HCT116 (cell line): ENCODE data around the gene MDM4. TPM values are rescaled to one million over a fixed set of nuclear protein-coding genes. Genes with fewer than 3 reads are reported as not detected.

ENCODE experiments used
- ATAC-seq: fragments of 200-7000 bp; cut with Tn5 transposase; 2 replicates; pipeline ENCODE4 v1.9.1; 2020; ENCODE audit warnings: mild to moderate bottlenecking, moderate library complexity
- BruUV-seq: library from RNA; stranded (reverse); fragments of 400-500 nt; replicated peaks from 2 replicates; lab custom pipeline; 2021; lab: Mats Ljungman, UMichigan
- CTCF ChIA-PET: fragments of 300-600 bp; sonication (Branson Sonifier 250); formaldehyde crosslinking; loops from one replicate; lab custom pipeline; 2021; ENCODE audit warnings: antibody characterized with exemption; lab: Charles Lee
- POLR2A ChIA-PET: fragments of 300-600, 350-600 bp; sonication (Branson Sonifier 250); formaldehyde crosslinking; loops from one replicate; lab custom pipeline; 2021; ENCODE audit warnings: antibody characterized with exemption; lab: Charles Lee
- RAD21 ChIA-PET, 2 experiments: fragments of 300-600 bp; sonication (Branson Sonifier 250); formaldehyde crosslinking; loops; one replicate each; lab custom pipeline; 2023; ENCODE audit warnings: low total read pairs in 2 of 2; ENCODE audit not compliant: uncharacterized antibody in 2 of 2, unreplicated experiment in 2 of 2, low non-redundant PET in 1 of 2; lab: Charles Lee
- DNase-seq: peaks from one replicate; pipeline ENCODE4 v3.0.0-alpha.2; 2010; ENCODE audit warnings: low read depth, low spot score
- H2AFZ ChIP-seq: fragments of 200-600 bp; shearing (Covaris generic), sonication (generic); 2 replicates; pipeline ENCODE4 v1.6.1; 2017; ENCODE audit warnings: low read depth, mixed run types, mixed read lengths, antibody characterized with exemption, low read length; ENCODE audit not compliant: poor library complexity, severe bottlenecking
- H3K27ac ChIP-seq: 2 replicates; pipeline ENCODE4 v1.5.1; 2012; ENCODE audit warnings: low read depth, low read length
- H3K27me3 ChIP-seq: fragments of 200-600 bp; sonication (generic); 2 replicates; pipeline ENCODE4 v1.6.1; 2016; ENCODE audit warnings: mixed run types, low read length, mixed read lengths; ENCODE audit not compliant: insufficient read depth
- H3K36me3 ChIP-seq, 2 experiments: fragments of 200-500 bp in 1 of 2; fragments of 200-600 bp in 1 of 2; sonication (Bioruptor generic) in 1 of 2; sonication (generic) in 1 of 2; 2 replicates each; pipeline versions ENCODE4 v1.5.1 to v1.6.1; 2014 to 2016; ENCODE audit warnings: low read length in 2 of 2, inconsistent platforms in 1 of 2, mixed read lengths in 1 of 2, mixed run types in 1 of 2; ENCODE audit not compliant: insufficient read depth in 2 of 2, control insufficient read depth in 1 of 2
- H3K4me1 ChIP-seq, 2 experiments: fragments of 200-600 bp in 1 of 2; sonication (generic) in 1 of 2; 2 replicates each; pipeline versions ENCODE4 v1.5.1 to v1.6.1; 2012 to 2017; ENCODE audit warnings: low read length in 2 of 2, inconsistent platforms in 1 of 2, mild to moderate bottlenecking in 1 of 2, mixed read lengths in 1 of 2, mixed run types in 1 of 2, moderate library complexity in 1 of 2; ENCODE audit not compliant: insufficient read depth in 2 of 2, control insufficient read depth in 1 of 2
- H3K4me2 ChIP-seq: fragments of 200-600 bp; sonication (generic); 2 replicates; pipeline ENCODE4 v1.6.1; 2017; ENCODE audit warnings: mixed run types, low read length, mixed read lengths
- H3K4me3 ChIP-seq, 2 experiments: fragments of 200-600 bp in 1 of 2; sonication (generic) in 1 of 2; replicated peaks in 1 of 2; 2 replicates each; pipeline ENCODE4 v1.5.1; 2011 to 2016; ENCODE audit warnings: low read length in 2 of 2, control low read depth in 1 of 2, low read depth in 1 of 2, mild to moderate bottlenecking in 1 of 2, mixed read lengths in 1 of 2, mixed run types in 1 of 2
- H3K79me2 ChIP-seq: fragments of 200-600 bp; sonication (generic); 2 replicates; pipeline ENCODE4 v1.6.1; 2017; ENCODE audit warnings: mild to moderate bottlenecking, mixed run types, low read length, moderate library complexity, mixed read lengths; ENCODE audit not compliant: insufficient read depth
- H3K9ac ChIP-seq: fragments of 200-600 bp; sonication (generic); 2 replicates; pipeline ENCODE4 v1.6.1; 2016; ENCODE audit warnings: low read length, mixed read lengths
- H3K9me2 ChIP-seq: fragments of 200-600 bp; sonication (generic), shearing (Covaris generic); 2 replicates; pipeline ENCODE4 v1.6.1; 2017; ENCODE audit warnings: mixed run types, mild to moderate bottlenecking, moderate library complexity; ENCODE audit not compliant: insufficient read depth
- H3K9me3 ChIP-seq, 2 experiments: fragments of 200-500 bp in 1 of 2; fragments of 200-600 bp in 1 of 2; sonication (Bioruptor generic) in 1 of 2; sonication (generic) in 1 of 2; 2 replicates each; pipeline ENCODE4 v1.6.1; 2014 to 2017; ENCODE audit warnings: low read length in 2 of 2, mixed read lengths in 2 of 2, inconsistent platforms in 1 of 2, low read depth in 1 of 2, mild to moderate bottlenecking in 1 of 2, mixed run types in 1 of 2, moderate library complexity in 1 of 2; ENCODE audit not compliant: control insufficient read depth in 1 of 2, insufficient read depth in 1 of 2
- H4K20me1 ChIP-seq: fragments of 200-600 bp; sonication (generic), shearing (Covaris generic); 2 replicates; pipeline ENCODE4 v1.6.1; 2017; ENCODE audit warnings: mixed run types, mild to moderate bottlenecking, moderate library complexity; ENCODE audit not compliant: insufficient read depth
- CEBPB ChIP-seq: IDR thresholded peaks from 2 replicates; pipeline ENCODE4 v1.6.1; 2012; ENCODE audit warnings: low read depth
- CTCF ChIP-seq, 3 experiments: fragments of 200-600 bp in 1 of 3; sonication (generic) in 1 of 3; IDR thresholded peaks in 2 of 3; conservative IDR thresholded peaks in 1 of 3; 2 replicates each; pipeline ENCODE4 v1.5.1; 2012 to 2017; ENCODE audit warnings: low read depth in 2 of 3, low read length in 2 of 3, antibody characterized with exemption in 1 of 3, borderline replicate concordance in 1 of 3, control low read depth in 1 of 3, mild to moderate bottlenecking in 1 of 3, mixed read lengths in 1 of 3, mixed run types in 1 of 3, moderate library complexity in 1 of 3; ENCODE audit not compliant: insufficient read depth in 1 of 3
- EZH2 ChIP-seq: fragments of 200-600 bp; sonication (generic); IDR thresholded peaks from 2 replicates; pipeline ENCODE4 v1.6.1; 2017; ENCODE audit warnings: antibody characterized with exemption, mixed run types
- EZH2phosphoT487 ChIP-seq: fragments of 200-600 bp; IDR thresholded peaks from 2 replicates; pipeline ENCODE4 v1.6.1; 2018; ENCODE audit warnings: antibody characterized with exemption, borderline replicate concordance
- JUND ChIP-seq: IDR thresholded peaks from 2 replicates; pipeline ENCODE4 v1.6.1; 2012
- POLR2AphosphoS5 ChIP-seq: IDR thresholded peaks from 2 replicates; pipeline ENCODE4 v1.6.1; 2011; ENCODE audit warnings: mild to moderate bottlenecking, low read depth, low read length, moderate library complexity
- RAD21 ChIP-seq: IDR thresholded peaks from 2 replicates; pipeline ENCODE4 v1.6.1; 2012; ENCODE audit warnings: low read depth, mild to moderate bottlenecking
- SP1 ChIP-seq: IDR thresholded peaks from 2 replicates; pipeline ENCODE4 v1.6.1; 2012; ENCODE audit warnings: low read depth
- SRF ChIP-seq: IDR thresholded peaks from 2 replicates; pipeline ENCODE4 v1.6.1; 2012; ENCODE audit warnings: low read depth
- TCF7L2 ChIP-seq: IDR thresholded peaks from 2 replicates; pipeline ENCODE4 v1.7.0; 2011; ENCODE audit warnings: borderline replicate concordance, inconsistent platforms; ENCODE audit not compliant: insufficient read depth, insufficient read length; ENCODE audit errors: extremely low read depth
- YY1 ChIP-seq: IDR thresholded peaks from 2 replicates; pipeline ENCODE4 v1.6.1; 2011; ENCODE audit warnings: low read length, low read depth, moderate library complexity, mild to moderate bottlenecking; ENCODE audit not compliant: insufficient replicate concordance; ENCODE audit errors: extremely low read depth
- ZFX ChIP-seq: fragments of 450-650 bp; IDR thresholded peaks from 2 replicates; pipeline ENCODE4 v1.6.1; 2017
- ZNF274 ChIP-seq: fragments of 200-500 bp; sonication (Bioruptor generic); IDR thresholded peaks from 2 replicates; pipeline ENCODE4 v1.6.1; 2014; ENCODE audit warnings: mild to moderate bottlenecking, low read depth, low read length, inconsistent platforms
- intact Hi-C: fragments of 100-400 bp; cut with micrococcal nuclease; formaldehyde crosslinking; loops from 2 replicates; pipeline ENCODE4 v1.10.0; 2022
- total RNA-seq: library from RNA; stranded (reverse); gene quantifications from one replicate; pipeline ENCODE4 v1.2.1, GENCODE V29; 2021; ENCODE audit not compliant: unreplicated experiment
- TF ChIP-seq, protein P1 (sequence below): IDR thresholded peaks from 2 replicates; pipeline ENCODE4 v1.6.1; 2011; ENCODE audit warnings: mild to moderate bottlenecking, low read length, moderate library complexity; ENCODE audit not compliant: insufficient replicate concordance; ENCODE audit errors: extremely low read depth
- TF ChIP-seq, protein P2 (sequence below): IDR thresholded peaks from 2 replicates; pipeline ENCODE4 v1.6.1; 2012

Gene MDM4
- total RNA-seq, 1 experiment from 2014 or later, result 79.5 TPM

DNA sequence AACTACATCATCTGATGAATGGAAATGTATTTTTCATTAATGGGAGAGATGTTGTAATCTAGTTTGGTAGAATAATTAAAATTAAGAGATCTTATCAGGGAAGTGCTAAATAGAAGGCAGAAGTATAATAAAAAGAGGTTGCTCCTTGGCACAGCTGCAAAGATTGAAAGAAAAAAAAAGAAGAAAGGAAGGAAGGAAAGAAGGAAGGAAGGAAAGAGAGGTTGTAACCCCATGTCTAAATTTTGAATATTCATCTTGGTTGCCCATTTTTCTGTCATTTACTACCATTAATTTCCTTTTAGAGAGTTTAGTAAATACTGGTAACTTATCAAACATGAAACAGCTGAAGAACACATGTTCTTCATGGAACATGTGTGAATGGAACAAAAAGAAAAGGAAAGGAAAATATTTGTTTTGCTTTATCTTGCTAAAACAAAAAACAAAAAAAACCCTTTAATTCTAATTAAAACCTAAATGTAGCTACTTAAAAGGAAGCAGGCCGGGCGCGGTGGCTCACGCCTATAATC lies 10.5 kb upstream of the MDM4 start:
- Histone ChIP-seq H3K4me3 (peak overlapping the region; percentile 18 to 50), H2AFZ (peak overlapping the region; percentile 81), H3K9me2 (no peaks in the 10 kb centered on the region)
- DNase-seq, result no peak
- TF ChIP-seq, protein P1, sequence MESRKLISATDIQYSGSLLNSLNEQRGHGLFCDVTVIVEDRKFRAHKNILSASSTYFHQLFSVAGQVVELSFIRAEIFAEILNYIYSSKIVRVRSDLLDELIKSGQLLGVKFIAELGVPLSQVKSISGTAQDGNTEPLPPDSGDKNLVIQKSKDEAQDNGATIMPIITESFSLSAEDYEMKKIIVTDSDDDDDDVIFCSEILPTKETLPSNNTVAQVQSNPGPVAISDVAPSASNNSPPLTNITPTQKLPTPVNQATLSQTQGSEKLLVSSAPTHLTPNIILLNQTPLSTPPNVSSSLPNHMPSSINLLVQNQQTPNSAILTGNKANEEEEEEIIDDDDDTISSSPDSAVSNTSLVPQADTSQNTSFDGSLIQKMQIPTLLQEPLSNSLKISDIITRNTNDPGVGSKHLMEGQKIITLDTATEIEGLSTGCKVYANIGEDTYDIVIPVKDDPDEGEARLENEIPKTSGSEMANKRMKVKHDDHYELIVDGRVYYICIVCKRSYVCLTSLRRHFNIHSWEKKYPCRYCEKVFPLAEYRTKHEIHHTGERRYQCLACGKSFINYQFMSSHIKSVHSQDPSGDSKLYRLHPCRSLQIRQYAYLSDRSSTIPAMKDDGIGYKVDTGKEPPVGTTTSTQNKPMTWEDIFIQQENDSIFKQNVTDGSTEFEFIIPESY, result no peak
- no peak for TF ChIP-seq JUND
- TF ChIP-seq SRF, result no peak
- no peak for TF ChIP-seq RAD21
- TF ChIP-seq, protein P2, sequence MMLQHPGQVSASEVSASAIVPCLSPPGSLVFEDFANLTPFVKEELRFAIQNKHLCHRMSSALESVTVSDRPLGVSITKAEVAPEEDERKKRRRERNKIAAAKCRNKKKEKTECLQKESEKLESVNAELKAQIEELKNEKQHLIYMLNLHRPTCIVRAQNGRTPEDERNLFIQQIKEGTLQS, result no peak
- no peak for TF ChIP-seq CEBPB
- TF ChIP-seq EZH2phosphoT487, result no peak
- TF ChIP-seq ZNF274, result no peak
- no peak for TF ChIP-seq POLR2AphosphoS5
- no peak for TF ChIP-seq CTCF (IDR thresholded peaks at IDR 0.05 in 2 of 3, conservative IDR thresholded peaks at IDR 0.05 in 1 of 3; ENCODE audit: borderline replicate concordance in 1 of 3, insufficient read depth in 1 of 3, low read depth in 2 of 3, low read length in 2 of 3)
- TF ChIP-seq YY1, result no peak
- no peak for TF ChIP-seq TCF7L2
- TF ChIP-seq EZH2, result no peak
- TF ChIP-seq ZFX, result no peak
- TF ChIP-seq SP1, result no peak
- TF ChIP-seq, all 23 proteins: peak for 0
- Histone ChIP-seq H3K9me3 (no peaks in the 10 kb centered on the region), H3K79me2 (no peaks in the 10 kb centered on the region), H4K20me1 (no peaks in the 10 kb centered on the region), H3K9ac (peak overlapping the region; percentile 42), H3K36me3 (no peaks in the 10 kb centered on the region), H3K4me2 (peak overlapping the region; percentile 69), H3K4me1 (peaks cover 30 to 47% of the 10 kb centered on the region in 2 experiments), H3K27ac (peak overlapping the region; percentile 43), H3K27me3 (no peaks in the 10 kb centered on the region)
- ChIA-PET POLR2A (interaction anchor here (0.6 to 3.5 kb wide), 8 partner anchors 8 to 296 kb away, joined by 3 to 63 read pairs (median 4); partner anchors contain the start of genes MDM4 and PIK3C2B), CTCF (interaction anchor here (1.4 to 3.8 kb wide), 7 partner anchors 10 to 343 kb away, joined by 3 to 38 read pairs (median 10); partner anchors contain the start of genes MDM4 and PIK3C2B), RAD21 (interaction anchor here in 1 of 2 experiments (0.5 kb wide), 1 partner anchor 341 kb away, joined by 3 read pairs; no protein-coding TSS in a partner anchor)
- intact Hi-C loops, result no loop called here
- no peak for ATAC-seq
- TSS peak; percentile 77 for BruUV-seq
